GM21515 (cell line): Measurements from ENCODE around the gene HIF3A.
"Not testable (repeated sequence)": the region's sequence is repeated elsewhere in the genome, so short reads cannot be mapped to it uniquely, and the experiment has no call there.

Experiments
- ATAC-seq: cut with Tn5 transposase; IDR thresholded peaks from one replicate; pipeline ENCODE4 v1.9.1; 2021; ENCODE audit not compliant: unreplicated experiment

The HIF3A gene

DNA sequence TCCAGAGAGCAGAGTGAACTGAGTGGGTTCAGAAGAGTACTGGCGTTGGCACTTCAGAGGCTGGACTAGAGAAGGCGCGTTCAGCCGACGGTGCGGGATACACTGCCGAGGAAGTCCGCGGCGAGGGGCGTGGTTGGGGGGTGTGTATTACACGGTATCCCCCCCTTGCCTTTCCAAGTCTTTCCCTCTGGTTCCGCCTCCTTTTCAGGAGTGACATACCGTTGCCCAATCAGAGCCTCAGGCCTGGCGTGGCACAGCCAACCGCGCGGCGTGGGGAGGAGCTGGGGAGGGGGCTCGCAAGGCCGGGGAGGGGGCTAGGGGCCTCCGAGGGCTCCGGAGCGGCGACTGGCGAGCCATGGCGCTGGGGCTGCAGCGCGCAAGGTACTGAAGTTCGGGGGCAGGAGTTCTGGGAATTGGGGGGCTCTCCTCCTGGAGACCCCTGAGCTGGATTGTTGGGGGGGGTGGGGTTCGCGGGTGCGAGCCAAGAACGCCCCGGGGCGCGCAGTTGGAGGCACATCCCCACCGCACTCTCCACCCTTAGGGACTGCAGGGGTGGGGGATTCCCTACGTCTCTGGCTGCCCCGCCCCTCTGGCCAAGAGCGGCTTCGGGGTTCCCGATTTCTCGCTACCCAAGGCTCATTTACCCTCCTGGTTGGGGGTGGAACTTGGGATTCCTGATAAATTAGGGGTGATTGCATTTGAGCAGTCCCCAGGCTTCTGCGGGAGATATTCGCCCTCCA, at the start of gene HIF3A:
HIF3A (plus strand) TSS at position 321 of the 740 bp plus-strand sequence; CDS start at position 356, 35 bp downstream.
- ATAC-seq, result no peak

DNA sequence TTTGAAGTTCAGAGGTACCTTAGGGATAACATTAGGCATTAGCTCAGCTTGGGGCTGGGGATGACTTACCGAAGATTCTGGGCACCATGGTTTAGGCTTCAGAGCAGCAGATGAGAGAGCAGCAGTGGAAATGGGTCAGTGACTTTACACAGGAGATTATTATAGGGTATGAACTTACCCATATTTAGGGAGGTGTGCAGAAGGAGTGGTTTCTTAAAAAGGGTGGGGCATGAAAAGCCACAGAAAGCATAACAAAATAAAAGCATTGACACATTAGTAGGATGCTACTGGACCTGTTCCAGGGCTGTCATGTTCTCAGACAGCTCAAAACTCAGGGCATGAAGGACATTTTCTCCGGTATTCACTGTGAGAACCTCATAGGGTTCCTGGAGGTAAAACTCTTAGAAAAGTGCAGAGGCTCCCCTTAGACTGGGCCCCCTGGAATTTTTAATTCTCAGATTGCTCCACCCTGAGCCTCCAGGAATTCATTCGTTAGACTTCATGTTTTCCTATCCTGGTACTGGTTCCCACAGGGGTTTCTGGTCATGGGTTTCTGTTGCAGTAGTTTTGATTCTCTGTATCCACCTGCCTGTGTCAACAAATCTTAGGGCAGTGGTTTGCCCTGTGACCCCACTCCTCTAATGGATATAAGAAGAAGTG, 46.6 kb upstream of the HIF3A start:
- ATAC-seq, result no peak

DNA sequence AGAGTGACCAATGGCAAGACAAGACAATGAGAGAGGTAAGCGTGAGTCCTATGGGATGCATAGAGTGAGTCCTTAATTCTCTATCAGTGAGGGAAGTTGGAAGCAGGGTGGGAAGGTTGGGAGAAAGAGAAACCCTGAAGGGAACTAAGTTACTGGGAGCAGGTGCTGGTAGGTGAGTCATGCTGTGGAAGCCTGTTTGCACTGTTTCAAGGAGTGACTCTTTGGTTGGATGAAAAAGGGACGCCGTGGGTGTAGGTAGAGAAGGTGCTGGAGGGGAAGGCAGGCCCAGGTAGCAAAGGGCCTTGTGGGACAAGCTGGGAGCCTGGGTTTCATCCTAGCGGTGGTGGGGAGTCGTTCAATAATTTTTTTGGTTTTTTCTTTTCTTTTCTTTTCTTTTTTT, 45.4 kb upstream of the HIF3A start:
- ATAC-seq, result no peak

DNA sequence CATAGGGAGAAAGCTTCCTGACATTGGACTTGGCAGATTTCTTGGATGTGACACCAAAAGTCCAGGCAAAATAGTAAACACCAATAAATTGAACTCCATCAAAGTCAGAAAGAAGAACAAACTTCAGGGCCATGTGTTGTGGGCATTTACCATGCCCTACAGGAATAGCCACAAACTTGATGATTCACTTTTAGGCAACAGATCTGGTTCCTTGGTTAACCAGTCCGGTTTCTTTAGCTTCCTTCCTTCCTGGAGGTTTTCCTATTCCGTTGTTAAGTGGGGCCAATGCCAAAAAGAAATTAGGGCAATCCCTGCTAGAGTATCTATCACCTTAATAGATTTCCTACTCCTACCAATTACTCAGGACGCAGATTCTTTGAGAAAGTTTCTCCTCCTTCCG, 42.1 kb upstream of the HIF3A start:
- ATAC-seq, result no peak

DNA sequence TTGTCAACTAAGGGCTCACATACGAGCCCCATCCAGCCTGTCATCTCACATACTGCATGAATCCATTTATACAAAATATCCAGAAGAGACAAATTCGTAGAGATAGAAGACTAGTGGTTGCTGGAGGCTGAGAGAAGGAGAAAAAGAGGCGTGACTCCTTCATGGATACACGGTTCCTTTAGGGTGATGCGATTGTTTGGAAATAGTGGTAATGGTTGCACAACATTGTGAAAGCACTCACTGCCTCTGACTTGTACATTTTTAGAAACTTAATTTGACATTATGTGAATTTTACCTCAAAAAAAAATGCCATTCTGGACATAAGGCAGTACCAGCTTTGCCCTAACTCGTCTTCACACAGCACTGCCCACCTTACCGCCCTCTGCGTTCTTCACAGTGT, 40.0 kb upstream of the HIF3A start:
- no peak for ATAC-seq

DNA sequence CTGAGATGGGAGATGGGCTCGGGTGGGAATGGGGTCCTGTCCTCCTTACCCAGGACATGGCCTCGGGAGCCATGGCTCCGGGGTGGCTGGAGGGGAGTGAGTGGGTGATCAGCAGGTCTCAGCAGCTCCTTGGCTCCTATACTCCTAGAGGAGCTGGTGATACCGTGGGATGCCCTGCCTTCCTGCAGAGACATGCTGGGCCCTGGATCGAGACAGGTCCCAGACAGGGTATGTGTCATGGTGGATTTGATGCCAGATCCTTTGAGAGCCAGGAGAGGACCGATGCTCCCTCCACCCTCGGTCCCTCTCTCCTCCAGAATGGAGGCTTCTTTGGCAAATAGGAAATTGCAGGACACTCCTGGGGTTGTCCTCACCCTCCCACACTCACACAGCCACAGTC, 35.3 kb upstream of the HIF3A start:
- not testable (repeated sequence) for ATAC-seq

DNA sequence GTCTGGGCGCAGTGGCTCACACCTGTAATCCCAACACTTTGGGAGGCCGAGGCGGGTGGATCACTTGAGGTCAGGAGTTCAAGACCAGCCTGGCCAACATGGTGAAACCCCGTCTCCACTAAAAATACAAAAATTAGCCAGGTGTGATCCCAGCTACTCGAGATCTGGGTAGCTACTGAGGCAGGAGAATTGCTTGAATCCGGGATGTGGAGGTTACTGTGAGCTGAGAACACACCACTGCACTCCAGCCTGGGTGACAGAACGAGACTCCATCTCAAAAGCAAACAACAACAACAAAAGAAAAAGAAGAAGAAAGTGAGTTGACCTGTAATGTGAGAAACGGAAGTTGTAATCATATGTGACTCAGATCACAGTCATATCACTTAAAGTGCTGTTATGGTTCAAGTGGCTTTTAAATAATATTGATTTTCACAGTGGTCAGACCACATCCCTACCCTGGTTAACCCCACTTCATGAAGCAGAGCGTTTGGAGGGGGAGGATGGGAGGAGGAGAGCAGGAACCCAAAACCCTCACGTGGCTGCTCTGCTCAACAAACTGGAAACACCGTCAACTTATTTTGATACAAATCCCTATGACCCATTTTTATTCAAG, 34.1 kb upstream of the HIF3A start:
- not testable (repeated sequence) for ATAC-seq

DNA sequence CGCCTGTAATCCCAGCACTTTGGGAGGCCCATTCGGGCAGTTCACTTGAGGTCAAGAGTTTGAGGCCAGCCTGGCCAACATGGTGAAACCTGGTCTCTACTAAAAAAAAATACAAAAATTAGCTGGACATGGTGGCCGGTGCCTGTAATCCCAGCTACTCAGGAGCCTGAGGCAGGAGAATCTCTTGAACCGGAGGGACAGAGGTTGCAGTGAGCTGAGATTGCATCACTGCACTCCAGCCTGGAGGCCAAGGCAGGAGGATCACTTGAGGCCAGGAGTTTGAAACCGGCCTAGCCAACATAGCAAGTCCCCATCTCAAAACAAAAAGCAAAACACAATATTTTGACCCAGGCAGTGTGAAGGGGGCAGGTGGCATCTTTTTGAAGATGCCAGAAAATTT, 32.0 kb upstream of the HIF3A start:
- ATAC-seq, result not testable (repeated sequence)

DNA sequence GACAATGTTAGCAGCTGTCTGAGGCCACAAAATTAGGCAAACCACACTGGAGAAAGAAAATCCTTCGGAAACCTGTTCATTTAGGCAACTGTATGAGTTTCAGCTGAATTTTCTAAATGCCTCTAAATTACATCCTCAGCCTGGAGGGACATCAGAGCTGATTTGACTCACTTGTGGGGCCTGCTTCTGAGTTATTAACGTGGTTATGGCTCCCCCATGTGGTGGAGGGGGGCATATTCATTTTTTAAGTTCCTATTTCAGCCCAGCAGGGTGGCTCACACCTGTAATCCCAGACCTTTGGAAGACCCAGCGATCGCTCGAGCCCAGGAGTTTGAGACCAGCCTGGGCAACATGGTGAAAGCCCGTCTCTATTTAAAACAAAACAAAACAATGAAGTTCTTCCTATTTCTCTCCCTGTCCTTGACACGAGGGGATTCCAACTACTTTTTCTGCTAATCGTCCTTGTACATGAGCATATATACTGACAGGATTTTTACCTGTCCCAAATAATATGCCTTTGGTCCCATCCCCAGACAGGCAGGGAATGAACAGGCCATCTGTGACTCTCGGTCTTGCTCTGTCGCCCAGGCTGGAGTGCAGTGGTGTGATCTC, 31.5 kb upstream of the HIF3A start:
- no peak for ATAC-seq

DNA sequence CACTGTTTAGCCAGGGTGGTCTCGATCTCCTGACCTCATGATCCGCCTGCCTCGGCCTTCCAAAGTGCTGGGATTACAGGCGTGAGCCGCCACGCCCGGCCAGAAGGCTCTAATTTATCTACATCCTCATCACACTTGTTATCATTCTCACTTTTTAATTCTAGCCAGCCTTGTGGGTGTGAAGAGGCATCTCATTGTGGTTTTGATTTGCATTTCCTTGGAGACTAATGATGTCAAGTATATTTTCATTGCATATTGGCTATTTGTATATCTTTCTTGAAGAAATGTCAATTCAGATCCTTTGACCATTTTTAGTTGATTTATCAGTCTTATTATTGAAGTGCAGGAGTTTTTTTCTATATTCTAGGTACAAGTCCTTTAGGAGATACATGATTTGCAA, 27.7 kb upstream of the HIF3A start:
- no peak for ATAC-seq

DNA sequence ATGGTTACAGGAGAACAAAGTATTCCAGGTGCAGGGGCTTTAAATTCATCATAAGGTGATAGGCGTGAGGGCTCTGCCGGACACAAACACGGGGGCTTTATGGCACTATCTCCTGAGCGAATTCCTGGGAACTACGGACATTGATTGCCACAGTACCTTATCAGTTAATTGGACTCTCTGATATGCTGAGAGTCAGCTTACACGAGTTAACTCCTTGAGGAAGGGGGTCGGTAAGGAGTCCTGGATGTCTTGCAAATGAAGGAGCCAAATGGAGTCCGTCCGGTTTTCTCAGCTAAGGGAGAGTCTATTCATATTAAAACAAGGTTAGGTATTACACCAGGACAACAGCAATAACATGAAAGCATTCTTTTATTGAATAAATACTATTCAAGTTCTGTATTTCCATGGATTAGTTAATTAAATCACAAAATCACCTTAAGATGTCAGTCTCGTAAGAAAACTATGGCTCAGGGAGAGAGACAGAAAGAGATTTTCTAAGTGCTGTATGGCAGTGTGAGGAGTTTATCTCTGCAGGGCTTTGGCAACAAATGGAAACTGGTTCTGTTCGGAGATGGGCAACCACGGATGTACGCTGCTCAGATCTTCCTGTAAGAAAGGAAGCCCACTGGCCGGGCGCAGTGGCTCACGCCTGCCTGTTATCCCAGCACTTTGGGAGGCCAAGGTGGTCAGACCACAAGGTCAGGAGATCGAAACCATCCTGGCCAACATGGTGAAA, 26.2 kb upstream of the HIF3A start:
- no peak for ATAC-seq

DNA sequence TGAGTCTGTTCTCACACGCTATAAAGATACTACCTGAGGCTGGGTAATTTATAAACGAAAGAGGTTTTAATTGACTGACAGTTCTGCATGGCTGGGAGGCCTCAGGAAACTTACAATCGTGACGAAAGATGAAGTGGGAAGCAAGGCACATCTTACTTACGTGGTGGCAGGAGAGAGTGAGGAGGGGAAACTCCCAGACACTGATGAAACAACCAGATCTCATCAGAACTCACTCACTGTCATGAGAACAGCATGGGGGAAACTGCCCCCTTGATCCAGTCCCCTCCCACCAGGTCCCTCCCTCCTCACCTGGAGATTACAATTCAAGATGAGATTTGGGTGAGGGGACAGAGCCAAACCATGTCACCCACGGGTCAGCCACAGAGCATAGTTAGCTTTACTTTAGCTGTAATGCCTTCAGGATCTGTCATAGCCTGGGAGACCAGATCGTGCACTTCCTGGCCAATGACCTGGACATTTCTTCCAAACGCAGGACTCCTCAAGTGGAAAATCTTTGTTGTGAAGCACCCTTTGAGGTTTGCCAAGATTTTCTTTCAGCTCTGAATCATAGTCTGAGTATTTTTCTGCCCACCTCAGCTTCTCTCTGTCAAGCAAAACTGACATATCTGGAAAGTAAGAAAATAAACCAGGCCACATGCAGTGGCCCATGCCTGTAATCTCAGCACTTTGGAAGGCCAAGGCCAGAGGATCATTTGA, 25.2 kb upstream of the HIF3A start:
- no peak for ATAC-seq

DNA sequence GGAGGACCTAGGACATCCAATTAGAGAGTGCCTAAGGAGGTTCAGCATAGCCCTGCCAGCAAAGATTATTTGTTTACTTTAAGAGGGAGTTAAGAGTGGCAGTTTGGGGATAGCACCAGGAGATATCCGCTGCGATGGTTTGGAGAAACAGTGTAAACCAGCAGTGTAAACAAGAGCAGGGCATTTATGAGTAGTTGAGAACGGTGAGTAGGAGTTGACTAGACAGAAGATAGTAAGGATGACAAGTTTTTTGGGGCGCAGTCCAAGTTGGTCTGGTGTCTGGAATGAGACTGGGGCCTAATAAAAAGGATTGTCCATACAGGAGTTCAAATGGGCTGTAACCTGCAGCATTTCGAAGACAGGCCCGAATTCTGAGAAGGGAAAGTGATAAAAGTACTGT, 22.9 kb upstream of the HIF3A start:
- ATAC-seq, result not testable (repeated sequence)

DNA sequence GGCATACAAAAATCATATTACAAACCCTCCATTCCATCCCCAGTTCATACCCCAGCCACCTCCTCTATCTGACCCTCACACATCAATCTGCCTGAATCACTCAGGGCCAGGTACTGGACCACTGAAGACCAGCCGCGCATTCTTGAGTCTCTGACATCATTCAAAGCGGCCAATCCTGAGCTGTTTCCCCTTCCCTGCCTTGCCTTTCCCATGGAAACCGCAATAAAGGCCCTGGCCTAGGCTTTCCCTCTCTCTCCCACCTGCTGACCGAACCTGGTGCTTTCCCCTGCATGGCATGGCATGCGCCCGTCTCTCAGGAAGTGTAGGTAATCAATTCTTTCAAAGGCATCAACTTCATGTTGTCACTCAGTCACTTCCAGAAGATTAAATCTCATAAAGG, 17.7 kb upstream of the HIF3A start:
- no peak for ATAC-seq

DNA sequence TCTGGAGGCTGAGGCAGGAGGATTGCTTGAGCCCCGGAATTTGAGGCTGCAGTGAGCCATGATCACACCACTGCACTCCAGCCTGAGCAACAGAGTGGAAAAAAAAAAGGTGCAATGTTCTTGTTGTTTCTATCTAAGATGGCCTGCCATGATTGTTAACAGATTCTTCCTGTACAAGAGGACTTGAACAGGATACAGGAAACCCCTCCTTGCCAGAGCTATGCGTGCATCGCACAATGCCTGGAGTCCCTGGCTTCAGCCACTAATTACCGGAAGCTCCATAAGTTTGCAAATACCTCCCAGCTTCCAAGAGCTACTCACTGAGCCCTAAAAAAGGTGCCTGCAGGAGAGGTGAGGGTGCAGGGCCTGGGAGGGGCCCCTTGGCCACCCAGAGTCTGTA, 13.1 kb upstream of the HIF3A start:
- no peak for ATAC-seq

DNA sequence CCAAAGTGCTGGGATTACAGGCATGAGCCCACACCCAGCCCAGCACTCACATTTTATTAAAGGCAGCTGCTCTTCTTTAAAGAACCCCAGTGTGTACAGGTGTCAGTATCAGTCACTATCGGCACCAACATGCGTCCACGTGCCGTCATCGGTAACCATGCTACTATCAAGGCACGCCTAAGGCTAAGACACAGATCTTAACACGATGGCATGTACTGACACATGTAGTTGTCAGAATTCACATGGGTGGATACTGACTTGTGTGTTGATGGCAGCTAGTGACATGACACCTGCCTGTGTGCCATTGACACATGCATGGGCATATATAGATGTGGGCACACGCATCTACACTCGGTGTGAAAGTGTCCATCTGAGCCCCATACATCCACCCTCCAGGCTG, 12.2 kb upstream of the HIF3A start:
- ATAC-seq, result no peak

DNA sequence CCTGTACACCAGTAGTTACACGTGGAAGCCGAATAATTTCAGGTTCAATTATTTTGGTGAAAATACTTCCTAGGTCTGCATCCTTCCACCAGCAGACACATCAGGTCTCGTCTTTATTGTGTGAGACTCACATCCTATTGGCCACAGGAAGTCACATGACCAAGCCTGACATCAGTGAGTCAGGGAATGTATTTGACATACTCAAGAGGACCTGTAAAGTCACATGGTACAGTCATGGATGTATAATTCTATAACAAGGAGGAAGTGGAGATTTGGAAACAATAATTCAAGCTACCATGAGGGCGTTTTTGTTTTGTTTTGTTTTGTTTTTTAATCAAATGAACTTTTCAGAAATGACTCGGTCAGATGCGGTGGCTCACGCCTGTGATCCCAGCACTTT, 9.3 kb upstream of the HIF3A start:
- no peak for ATAC-seq

DNA sequence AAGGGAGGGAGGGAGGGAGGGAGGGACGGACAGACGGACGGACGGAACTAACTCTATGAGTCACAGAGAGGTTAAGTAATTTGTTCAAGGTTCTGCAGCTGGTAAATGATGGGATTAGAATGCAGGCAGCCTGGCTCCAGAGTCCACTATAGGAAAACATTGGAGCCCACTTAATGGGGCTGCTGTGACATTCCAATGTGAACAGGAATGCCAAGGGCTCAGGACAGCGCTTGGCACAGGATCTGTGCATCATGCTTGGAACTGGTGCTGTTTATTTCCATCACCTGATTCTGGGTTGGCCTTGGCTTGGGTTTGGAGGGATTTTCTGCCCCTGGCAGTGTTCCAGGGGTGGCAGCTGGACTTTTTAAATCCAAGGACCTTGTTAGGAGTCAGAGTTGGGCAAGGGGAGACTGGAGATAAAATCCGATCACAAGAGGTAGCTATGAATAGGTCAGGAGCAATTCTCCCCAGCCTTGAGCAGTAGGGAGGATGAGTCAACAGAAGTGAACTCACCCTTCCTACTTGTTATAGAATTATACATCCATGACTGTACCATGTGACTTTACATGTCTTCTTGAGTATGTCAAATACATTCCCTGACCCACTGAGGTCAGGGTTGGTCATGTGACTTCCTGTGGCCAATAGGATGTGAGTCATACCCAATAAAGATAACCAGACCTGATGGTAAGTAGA, 7.8 kb upstream of the HIF3A start:
- no peak for ATAC-seq

DNA sequence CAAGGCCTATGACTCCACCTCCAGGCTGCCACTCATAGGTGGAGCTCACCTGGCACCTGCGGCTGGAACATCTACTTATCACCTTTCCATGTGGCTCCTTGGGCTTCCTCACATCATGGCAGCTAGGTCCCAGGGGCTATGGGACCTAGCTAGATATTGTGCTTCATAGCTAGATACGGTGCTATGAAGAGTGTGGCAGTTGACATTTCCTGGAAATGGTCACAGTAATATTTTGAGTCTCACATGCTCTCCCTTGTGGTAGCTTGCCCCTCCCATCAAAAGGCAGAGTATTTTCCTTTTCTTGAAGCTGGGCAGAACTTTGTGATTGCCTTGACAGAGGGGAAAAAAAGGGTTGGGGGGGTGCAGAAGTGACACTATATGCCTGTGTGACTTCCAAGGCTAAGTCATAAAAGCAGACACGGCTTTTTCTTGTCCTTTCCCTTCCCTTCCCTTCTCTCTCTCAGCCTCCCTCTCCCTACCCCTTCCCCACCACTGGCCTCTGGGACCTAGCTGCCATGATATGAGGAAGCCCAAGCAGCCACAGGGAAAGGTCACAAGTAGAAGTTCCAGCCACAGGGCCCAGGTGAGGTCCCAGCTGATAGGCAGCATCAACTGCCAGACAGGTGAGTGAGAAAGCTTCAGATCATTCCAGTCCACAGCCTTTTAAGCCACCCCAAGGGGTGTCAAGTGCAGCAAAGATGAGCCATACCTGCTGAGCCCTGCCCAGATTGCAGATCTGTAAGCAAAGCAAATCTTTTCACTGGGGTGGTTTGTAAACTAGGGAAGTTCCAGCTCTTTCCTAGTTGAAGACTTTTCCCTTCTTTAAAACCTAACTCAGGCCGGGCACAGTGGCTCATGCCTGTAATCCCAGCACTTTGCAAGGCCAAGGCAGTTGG, 6.9 kb upstream of the HIF3A start:
- ATAC-seq, result no peak
